SU-DHL-6 (cell line): ENCODE results near the gene RXRG.

Experiments
- H2AFZ ChIP-seq: fragments of 200-600 bp; sonication (generic); 2 replicates; pipeline ENCODE4 v1.6.1; 2014; ENCODE audit warnings: low read depth, mild to moderate bottlenecking, moderate library complexity, mixed read lengths, antibody characterized with exemption, low read length; ENCODE audit not compliant: severe bottlenecking
- H3F3A ChIP-seq: fragments of 200-600 bp; shearing (Covaris generic); 2 replicates; pipeline ENCODE4 v1.6.0; 2016; ENCODE audit warnings: antibody characterized with exemption, mild to moderate bottlenecking; ENCODE audit not compliant: insufficient read depth
- H3K27ac ChIP-seq: fragments of 200-600 bp; sonication (generic); 2 replicates; pipeline ENCODE4 v1.5.1; 2016; ENCODE audit warnings: low read depth, mild to moderate bottlenecking, low read length, moderate library complexity, mixed read lengths
- H3K27me3 ChIP-seq: fragments of 200-600 bp; sonication (generic), shearing (Covaris generic); 2 replicates; pipeline ENCODE4 v1.6.0; 2014; ENCODE audit warnings: mild to moderate bottlenecking, low read length
- H3K36me3 ChIP-seq: fragments of 200-600 bp; sonication (generic); 2 replicates; pipeline ENCODE4 v1.6.1; 2014; ENCODE audit warnings: mild to moderate bottlenecking, low read length, mixed read lengths
- H3K4me2 ChIP-seq: fragments of 300-600, 200-600 bp; shearing (Covaris generic), sonication (generic); 2 replicates; pipeline ENCODE4 v1.6.0; 2014; ENCODE audit warnings: low read length, low read depth, mild to moderate bottlenecking; ENCODE audit not compliant: poor library complexity, severe bottlenecking
- H3K4me3 ChIP-seq: fragments of 200-600 bp; sonication (generic); 2 replicates; pipeline ENCODE4 v1.5.1; 2014; ENCODE audit warnings: antibody characterized with exemption, low read length, mild to moderate bottlenecking, mixed read lengths; ENCODE audit not compliant: insufficient read depth, poor library complexity, severe bottlenecking
- H3K79me2 ChIP-seq: fragments of 200-600 bp; sonication (generic); 2 replicates; pipeline ENCODE4 v1.6.1; 2014; ENCODE audit warnings: mild to moderate bottlenecking, low read length, moderate library complexity; ENCODE audit not compliant: insufficient read depth
- H3K9ac ChIP-seq: fragments of 200-600 bp; sonication (generic); 2 replicates; pipeline ENCODE4 v1.7.0; 2014; ENCODE audit warnings: mild to moderate bottlenecking, low read length
- H3K9me2 ChIP-seq: fragments of 200-600 bp; sonication (generic); replicated peaks from 2 replicates; pipeline ENCODE4 v1.6.1; 2014; ENCODE audit warnings: low read length; ENCODE audit not compliant: insufficient read depth
- H3K9me3 ChIP-seq: fragments of 200-600 bp; sonication (generic); 2 replicates; pipeline ENCODE4 v1.6.1; 2014; ENCODE audit warnings: low read length, mixed read lengths; ENCODE audit not compliant: insufficient read depth
- H4K20me1 ChIP-seq: fragments of 200-600 bp; sonication (generic); 2 replicates; pipeline ENCODE4 v1.6.1; 2014; ENCODE audit warnings: low read depth, mild to moderate bottlenecking, antibody characterized with exemption, low read length, moderate library complexity, mixed read lengths
- EZH2phosphoT487 ChIP-seq: fragments of 200-600 bp; sonication (generic), shearing (Covaris generic); conservative IDR thresholded peaks from 2 replicates; pipeline ENCODE4 v1.6.1; 2018; ENCODE audit warnings: mild to moderate bottlenecking, antibody characterized with exemption, low read length, moderate library complexity, mixed read lengths
- TF ChIP-seq, protein P1 (sequence below): fragments of 200-600 bp; sonication (generic); IDR thresholded peaks from one replicate; pipeline ENCODE4 v1.5.1; 2017; ENCODE audit warnings: antibody characterized with exemption, mild to moderate bottlenecking, low read length, moderate library complexity; ENCODE audit not compliant: insufficient read depth, poor library complexity, severe bottlenecking

The RXRG gene

GRCh38 chr1:165395478-165395877, 49.4 kb downstream of the RXRG start:
- no peaks in the 10 kb centered on the region for H3K79me2 ChIP-seq
- no peaks in the 10 kb centered on the region for H3K36me3 ChIP-seq
- H3K27ac ChIP-seq = no peak overlapping the region
- no peaks in the 10 kb centered on the region for H3K27me3 ChIP-seq
- H3K4me2 ChIP-seq = no peak overlapping the region
- H3K9ac ChIP-seq = no peak overlapping the region
- TF ChIP-seq, protein P1, sequence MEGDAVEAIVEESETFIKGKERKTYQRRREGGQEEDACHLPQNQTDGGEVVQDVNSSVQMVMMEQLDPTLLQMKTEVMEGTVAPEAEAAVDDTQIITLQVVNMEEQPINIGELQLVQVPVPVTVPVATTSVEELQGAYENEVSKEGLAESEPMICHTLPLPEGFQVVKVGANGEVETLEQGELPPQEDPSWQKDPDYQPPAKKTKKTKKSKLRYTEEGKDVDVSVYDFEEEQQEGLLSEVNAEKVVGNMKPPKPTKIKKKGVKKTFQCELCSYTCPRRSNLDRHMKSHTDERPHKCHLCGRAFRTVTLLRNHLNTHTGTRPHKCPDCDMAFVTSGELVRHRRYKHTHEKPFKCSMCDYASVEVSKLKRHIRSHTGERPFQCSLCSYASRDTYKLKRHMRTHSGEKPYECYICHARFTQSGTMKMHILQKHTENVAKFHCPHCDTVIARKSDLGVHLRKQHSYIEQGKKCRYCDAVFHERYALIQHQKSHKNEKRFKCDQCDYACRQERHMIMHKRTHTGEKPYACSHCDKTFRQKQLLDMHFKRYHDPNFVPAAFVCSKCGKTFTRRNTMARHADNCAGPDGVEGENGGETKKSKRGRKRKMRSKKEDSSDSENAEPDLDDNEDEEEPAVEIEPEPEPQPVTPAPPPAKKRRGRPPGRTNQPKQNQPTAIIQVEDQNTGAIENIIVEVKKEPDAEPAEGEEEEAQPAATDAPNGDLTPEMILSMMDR = no peak
- no peak for TF ChIP-seq EZH2phosphoT487
- H3K4me3 ChIP-seq = no peak overlapping the region
- H4K20me1 ChIP-seq = peaks cover 5% of the 10 kb centered on the region; the same call in 1 of the 2 replicates
- no peaks in the 10 kb centered on the region for H3K9me2 ChIP-seq
- no peaks in the 10 kb centered on the region for H3F3A ChIP-seq
- no peaks in the 10 kb centered on the region for H3K9me3 ChIP-seq
- H2AFZ ChIP-seq = no peak overlapping the region

- H2AFZ ChIP-seq = no peak overlapping the region
These were observed 52.0 kb downstream of the RXRG start for GRCh38 chr1:165392634-165393571.

GRCh38 chr1:165389609-165390008, 55.3 kb downstream of the RXRG start:
- H2AFZ ChIP-seq = no peak overlapping the region
- no peaks in the 10 kb centered on the region for H3K79me2 ChIP-seq
- H3F3A ChIP-seq = no peaks in the 10 kb centered on the region
- H3K27me3 ChIP-seq = no peaks in the 10 kb centered on the region
- no peaks in the 10 kb centered on the region for H3K9me2 ChIP-seq
- no peaks in the 10 kb centered on the region for H3K9me3 ChIP-seq
- H3K36me3 ChIP-seq = no peaks in the 10 kb centered on the region
- H4K20me1 ChIP-seq = peaks cover 5% of the 10 kb centered on the region; the same call in 1 of the 2 replicates
- no peak overlapping the region for H3K27ac ChIP-seq
- TF ChIP-seq, protein P1 = no peak
- no peak for TF ChIP-seq EZH2phosphoT487
- no peak overlapping the region for H3K4me3 ChIP-seq
- H3K9ac ChIP-seq = no peak overlapping the region
- H3K4me2 ChIP-seq = no peak overlapping the region

More at GRCh38 chr1:165392634-165393571, 52.0 kb downstream of the RXRG start:
- Histone ChIP-seq H3K9ac (no peak overlapping the region), H3K9me2 (no peaks in the 10 kb centered on the region), H3K79me2 (no peaks in the 10 kb centered on the region), H3K27ac (no peak overlapping the region), H3K36me3 (no peaks in the 10 kb centered on the region), H4K20me1 (peaks cover 5% of the 10 kb centered on the region; the same call in 1 of the 2 replicates), H3K4me2 (no peak overlapping the region), H3K9me3 (no peaks in the 10 kb centered on the region), H3F3A (no peaks in the 10 kb centered on the region), H3K27me3 (no peaks in the 10 kb centered on the region), H3K4me3 (no peak overlapping the region)
- TF ChIP-seq, protein P1 = peak; percentile 95
- peak; percentile 98; the same call in 1 of the 2 replicates for TF ChIP-seq EZH2phosphoT487
